Peyer's patch (tissue), 4 donors: ENCODE data around the gene RHO.
"Not testable (repeated sequence)": the region's sequence is repeated elsewhere in the genome, so short reads cannot be mapped to it uniquely, and the experiment has no call there.

Experiments
- CTCF ChIP-seq, 6 experiments: fragments of 450-650 bp in 4 of 6; fragments of 200-600 bp in 2 of 6; sonication (generic) in 1 of 6; IDR thresholded peaks; one replicate each; pipeline ENCODE4 v1.5.1; 2017 to 2019; ENCODE audit warnings: antibody characterized with exemption in 6 of 6, mild to moderate bottlenecking in 3 of 6, moderate library complexity in 1 of 6
- POLR2A ChIP-seq, 2 donors: fragments of 450-650 bp; IDR thresholded peaks; one replicate each; pipeline ENCODE4 v1.5.1; 2017; ENCODE audit warnings: antibody characterized with exemption in 2 of 2, mild to moderate bottlenecking in 2 of 2, moderate library complexity in 2 of 2

GRCh38 chr3:129495006-129495639 is 33.3 kb upstream of the RHO start:
- not testable (repeated sequence) for TF ChIP-seq CTCF, POLR2A (IDR thresholded peaks at IDR 0.05)
